CD4-positive, alpha-beta T cell treated with Interleukin-2 at 100 ng/mL for 4 hours (primary cell): ENCODE results near the gene PSMC5.

Experiments
- DNase-seq: peaks from one replicate; pipeline ENCODE4 v3.0.0-alpha.2; 2020; ENCODE audit warnings: low spot score

PSMC5 gene

DNA sequence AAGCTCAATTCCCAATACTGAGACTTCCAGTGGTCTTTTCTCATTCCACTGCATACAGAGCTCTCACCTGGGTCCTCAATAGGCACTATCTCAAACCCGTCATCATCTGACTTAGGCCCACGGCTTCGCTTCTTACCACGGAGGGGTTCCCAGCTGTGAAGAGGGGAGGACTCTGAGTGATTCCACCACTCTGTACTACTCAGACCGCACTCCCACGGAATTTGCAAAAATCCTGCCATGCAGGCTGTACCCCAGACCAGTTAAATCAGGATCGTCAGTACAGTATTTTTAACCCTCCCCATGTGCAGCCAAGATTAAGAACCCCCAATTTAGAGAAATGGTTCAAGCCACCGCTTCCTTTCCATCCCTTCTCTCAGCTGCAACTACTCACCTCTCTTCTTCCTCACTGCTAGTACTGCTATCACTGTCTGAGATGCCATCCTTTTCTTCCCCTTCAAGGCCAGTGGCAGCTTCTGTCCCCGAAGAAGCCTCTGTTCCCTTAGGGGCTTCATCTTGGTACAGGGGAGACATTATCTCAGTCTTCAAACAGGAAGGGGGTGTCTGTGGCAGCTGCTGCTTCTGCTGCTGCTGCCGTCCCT is 6.2 kb upstream of the PSMC5 start:
- DNase-seq = no peak

DNA sequence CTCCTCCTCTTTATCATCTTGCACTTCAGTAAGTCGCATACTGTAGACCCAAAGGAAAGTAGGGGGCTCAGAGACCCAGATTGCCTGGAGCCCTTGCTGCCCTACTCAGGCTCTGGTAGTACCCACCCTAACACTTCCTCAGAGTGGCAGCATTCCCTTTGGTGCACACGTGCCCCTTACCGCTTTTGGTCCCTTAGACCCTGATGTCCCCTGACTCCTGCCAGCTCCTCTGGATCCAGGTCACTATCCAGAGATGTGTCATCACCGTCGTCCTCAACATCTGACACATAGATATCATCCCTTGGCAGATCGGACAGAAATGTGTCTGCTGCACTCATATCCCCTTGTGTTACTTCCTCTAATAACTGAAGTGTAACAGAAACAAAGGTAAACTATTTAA is 5.4 kb upstream of the PSMC5 start:
- no peak for DNase-seq

DNA sequence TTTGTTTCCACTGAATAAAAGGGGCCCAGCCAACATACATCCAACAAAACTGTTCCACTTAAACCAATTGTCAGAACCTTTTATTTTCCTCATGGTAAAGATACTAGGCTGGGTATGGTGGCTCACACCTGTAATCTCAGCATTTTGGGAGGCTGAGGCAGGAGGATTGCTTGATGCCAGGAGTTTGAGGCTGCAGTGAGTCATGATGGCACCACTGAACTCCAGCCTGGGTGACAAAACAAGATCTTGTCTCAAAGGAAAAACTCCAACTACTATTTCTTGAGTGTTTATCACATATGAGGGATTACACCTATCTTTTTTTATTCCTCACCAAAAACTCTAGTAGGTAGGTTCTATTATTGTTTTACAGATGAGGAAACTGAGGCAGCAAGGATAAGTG is 4.7 kb upstream of the PSMC5 start:
- DNase-seq = no peak

GRCh38 chr17:63823659-63824331 is 3.4 kb upstream of the PSMC5 start:
- DNase-seq = no peak

DNA sequence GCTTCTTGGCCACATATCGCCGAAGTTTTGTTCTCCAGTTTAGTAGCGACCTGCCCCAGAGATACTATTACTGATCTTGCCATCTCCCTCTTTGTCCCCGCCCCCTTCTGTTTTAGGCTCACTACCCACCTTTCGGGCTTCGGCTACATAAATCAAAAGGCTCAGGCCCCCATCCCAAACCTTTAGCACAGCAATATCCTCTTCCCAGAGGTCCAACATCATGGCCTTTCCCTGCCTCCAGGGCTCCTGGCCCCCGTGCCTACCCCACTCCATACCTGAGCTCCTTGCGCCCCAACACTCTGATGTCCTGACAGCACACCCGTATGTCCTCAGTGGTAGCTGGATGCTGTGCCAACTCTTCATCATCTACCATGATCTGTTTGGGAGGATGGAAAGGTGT is 2.9 kb upstream of the PSMC5 start:
- no peak for DNase-seq

GRCh38 chr17:63826468-63827001 is 696 bp upstream of the PSMC5 start:
- DNase-seq = peak; percentile 19

GRCh38 chr17:63827801-63828221 is 580 bp downstream of the PSMC5 start:
- no peak for DNase-seq

- DNase-seq = no peak
These were observed 1.7 kb downstream of the PSMC5 start for GRCh38 chr17:63828936-63829335.

DNA sequence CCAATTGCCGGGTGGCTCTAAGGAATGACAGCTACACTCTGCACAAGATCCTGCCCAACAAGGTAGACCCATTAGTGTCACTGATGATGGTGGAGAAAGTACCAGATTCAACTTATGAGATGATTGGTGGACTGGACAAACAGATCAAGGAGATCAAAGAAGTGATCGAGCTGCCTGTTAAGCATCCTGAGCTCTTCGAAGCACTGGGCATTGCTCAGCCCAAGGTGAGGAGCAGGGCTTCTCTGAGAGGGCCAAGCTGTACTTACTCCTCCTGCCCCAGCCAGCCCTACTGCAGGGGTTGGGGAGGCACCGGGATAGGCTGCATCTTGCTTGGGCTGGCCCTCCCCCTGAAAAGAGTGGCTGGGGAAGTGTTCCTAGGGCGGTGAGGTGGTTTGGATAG is 3.0 kb downstream of the PSMC5 start:
- DNase-seq = no peak

DNA sequence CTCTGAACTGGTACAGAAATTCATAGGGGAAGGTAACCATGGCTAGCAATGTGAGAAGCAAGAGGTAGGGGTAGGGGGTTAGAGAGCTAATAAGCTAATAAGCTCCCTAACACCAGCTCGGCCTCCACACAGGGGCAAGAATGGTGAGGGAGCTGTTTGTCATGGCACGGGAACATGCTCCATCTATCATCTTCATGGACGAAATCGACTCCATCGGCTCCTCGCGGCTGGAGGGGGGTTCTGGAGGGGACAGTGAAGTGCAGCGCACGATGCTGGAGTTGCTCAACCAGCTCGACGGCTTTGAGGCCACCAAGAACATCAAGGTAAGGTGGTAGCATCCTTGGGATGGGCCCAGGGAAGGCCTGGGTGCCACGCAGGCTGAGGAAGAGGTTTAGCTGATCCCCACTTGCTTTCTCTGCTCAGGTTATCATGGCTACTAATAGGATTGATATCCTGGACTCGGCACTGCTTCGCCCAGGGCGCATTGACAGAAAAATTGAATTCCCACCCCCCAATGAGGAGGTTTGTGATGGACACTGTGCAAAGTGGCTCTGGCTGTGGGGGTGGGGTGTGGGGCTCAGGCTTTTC is 3.8 kb downstream of the PSMC5 start:
- no peak for DNase-seq

DNA sequence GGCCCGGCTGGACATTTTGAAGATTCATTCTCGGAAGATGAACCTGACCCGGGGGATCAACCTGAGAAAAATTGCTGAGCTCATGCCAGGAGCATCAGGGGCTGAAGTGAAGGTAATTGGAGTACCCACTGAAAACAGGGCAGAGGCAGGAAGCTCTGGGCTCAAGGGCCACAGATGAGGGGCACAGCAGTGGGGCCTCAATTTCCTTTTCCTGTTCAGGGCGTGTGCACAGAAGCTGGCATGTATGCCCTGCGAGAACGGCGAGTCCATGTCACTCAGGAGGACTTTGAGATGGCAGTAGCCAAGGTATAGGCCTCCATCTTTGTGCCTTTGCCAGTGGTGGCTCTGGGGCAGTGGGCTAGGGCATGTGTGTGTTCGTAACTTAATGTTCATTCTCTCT is 4.3 kb downstream of the PSMC5 start:
- DNase-seq = no peak

- DNase-seq = no peak
These were observed 4.8 kb downstream of the PSMC5 start for GRCh38 chr17:63832014-63832413.

GRCh38 chr17:63832455-63832854 is 5.2 kb downstream of the PSMC5 start:
- DNase-seq = no peak

DNA sequence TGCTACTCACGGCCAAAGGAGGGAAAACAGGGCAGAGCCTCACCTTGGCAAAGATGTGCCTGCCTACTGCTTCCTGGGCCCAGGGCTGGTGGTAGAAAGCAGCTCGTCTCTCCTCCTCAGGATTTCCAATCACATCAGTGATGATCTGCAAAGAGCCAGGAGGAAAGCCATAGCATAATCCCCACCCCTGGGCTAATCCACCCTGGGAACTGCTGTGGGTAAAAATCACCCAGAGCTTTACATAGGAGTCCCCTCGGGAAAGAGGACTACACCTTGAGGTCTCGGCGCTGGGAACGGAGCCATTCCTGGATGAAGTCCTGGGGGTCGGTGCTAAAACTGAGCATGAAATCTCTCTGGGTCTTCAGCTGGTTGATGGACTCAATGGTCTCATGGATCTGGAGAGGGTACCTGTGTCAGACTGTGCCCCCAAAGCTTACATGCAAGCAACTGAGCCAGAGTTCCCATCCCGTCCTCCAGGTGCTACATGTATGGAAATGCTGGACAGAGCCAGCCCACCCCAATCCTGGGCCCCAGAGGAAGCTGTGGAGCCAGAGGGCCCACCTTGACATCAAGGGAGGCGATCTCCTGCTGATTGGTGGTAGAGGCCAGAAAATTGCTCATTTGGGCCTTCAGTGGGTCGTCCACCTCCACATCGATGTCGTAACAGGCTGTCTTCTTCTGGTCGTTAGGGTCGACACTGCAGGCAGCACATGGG is 6.0 kb downstream of the PSMC5 start:
- no peak for DNase-seq

- DNase-seq = no peak
These were observed 6.6 kb downstream of the PSMC5 start for GRCh38 chr17:63833741-63834373.

DNA sequence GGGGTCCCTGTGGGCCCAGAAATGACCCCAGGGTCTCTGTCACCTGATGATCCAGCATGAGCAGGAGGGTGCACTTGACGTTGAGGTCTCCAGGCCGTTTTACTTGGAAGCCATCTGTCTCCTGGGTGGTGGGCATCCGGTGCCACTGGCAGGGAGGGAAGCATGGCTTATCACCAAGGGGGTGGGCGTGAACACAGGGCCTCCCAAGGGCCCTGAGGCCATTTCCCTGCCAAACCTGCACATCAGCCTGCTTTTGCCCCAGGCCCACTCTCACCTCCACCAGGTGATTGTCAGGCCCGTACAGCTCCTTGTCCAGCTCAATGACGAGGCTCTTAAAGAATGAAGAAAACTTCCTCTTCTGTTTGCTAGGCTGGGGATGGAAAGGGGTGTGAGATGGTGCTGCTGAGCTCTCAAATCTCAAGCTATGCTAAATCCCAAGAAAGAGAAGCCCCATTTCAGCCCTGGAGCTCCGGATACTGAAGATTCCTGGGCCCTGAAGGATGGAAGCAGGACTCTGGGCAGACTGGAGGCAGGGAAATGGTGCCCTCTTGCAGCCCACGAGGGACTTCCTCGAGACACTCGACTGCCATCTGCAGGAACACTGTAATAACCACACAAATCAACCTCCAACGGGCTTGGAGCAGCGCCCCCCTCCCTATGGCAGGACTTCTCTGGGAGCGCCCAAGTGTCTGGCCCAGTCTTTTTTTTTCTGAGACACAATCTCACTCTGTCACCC is 7.4 kb downstream of the PSMC5 start:
- DNase-seq = peak; percentile 72

- no peak for DNase-seq
These were observed 8.0 kb downstream of the PSMC5 start for GRCh38 chr17:63835167-63835720.

DNA sequence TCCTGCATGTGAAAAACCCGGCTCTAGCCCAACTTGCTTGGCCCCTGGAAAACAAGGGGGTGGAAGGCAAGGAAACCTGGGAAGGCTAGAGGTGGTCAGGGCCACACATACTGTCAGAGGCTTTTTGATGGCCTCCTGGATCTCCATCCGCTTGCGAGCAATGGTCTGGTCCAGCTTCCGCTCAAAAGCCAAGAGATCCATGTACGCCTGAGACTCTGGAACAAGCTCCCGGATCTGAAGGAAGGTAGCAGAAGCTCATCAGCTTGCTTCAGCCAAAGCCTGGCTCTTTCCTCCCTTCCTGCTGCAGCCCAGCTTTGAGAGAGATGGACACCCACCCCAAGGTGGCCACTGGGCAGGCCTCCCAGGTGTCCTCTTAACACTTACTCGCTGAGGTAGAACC is 9.6 kb downstream of the PSMC5 start:
- DNase-seq = no peak

DNA sequence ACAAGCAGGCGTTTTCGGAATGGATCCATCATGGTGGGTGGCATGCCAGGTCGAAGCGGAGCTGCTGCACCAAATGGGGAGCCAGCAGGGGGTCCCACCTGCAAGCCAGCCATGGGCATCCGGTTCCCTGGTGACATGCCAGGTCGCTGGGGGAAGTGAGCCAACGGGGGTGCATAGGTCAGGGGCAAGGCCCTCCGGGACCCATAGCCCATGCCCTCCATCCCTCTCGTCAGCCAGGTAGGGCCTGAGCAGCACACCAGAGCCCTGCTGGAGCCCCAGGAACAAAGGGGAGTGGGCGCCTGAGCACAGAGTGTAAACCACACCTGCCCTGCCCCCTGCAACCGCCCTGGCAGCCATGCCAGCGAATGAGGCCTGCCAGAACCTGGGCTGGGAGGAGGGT is 10.2 kb downstream of the PSMC5 start:
- no peak for DNase-seq

- no peak for DNase-seq
These were observed 10.8 kb downstream of the PSMC5 start for GRCh38 chr17:63837962-63838600.

GRCh38 chr17:63838631-63839171 is 11.5 kb downstream of the PSMC5 start:
- no peak for DNase-seq
